H9 (cell line): ENCODE measurements around the gene CPEB2. TPM values are rescaled to one million over a fixed set of nuclear protein-coding genes. Genes with fewer than 3 reads are reported as not detected.

Experiments
- DNase-seq: peaks from one replicate; pipeline ENCODE4 v3.0.0-alpha.2; 2017
- H2AFZ ChIP-seq: one replicate; pipeline ENCODE4 v1.6.1; 2013; ENCODE audit warnings: mild to moderate bottlenecking, low read length, control low read depth, moderate library complexity
- H2AK5ac ChIP-seq: 2 replicates; pipeline ENCODE4 v1.6.1; 2013; ENCODE audit warnings: low read length, control low read depth, mixed read lengths; ENCODE audit not compliant: insufficient read length
- H2BK120ac ChIP-seq: one replicate; pipeline ENCODE4 v1.6.1; 2013; ENCODE audit warnings: low read depth, mild to moderate bottlenecking, low read length, control low read depth, inconsistent platforms; ENCODE audit not compliant: poor library complexity, severe bottlenecking
- H2BK12ac ChIP-seq: 2 replicates; pipeline ENCODE4 v1.6.1; 2013; ENCODE audit warnings: low read length, control low read depth, mixed read lengths, low read depth; ENCODE audit not compliant: insufficient read length
- H2BK15ac ChIP-seq: 2 replicates; pipeline ENCODE4 v1.6.1; 2013; ENCODE audit warnings: low read depth, low read length, control low read depth
- H2BK20ac ChIP-seq: one replicate; pipeline ENCODE4 v1.6.1; 2013; ENCODE audit warnings: low read depth, mild to moderate bottlenecking, low read length, control low read depth, inconsistent platforms; ENCODE audit not compliant: poor library complexity, severe bottlenecking
- H2BK5ac ChIP-seq: 2 replicates; pipeline ENCODE4 v1.6.1; 2013; ENCODE audit warnings: low read length, control low read depth, mixed read lengths; ENCODE audit not compliant: insufficient read length
- H3K14ac ChIP-seq: 2 replicates; pipeline ENCODE4 v1.6.1; 2013; ENCODE audit warnings: low read length, control low read depth; ENCODE audit not compliant: insufficient read depth
- H3K18ac ChIP-seq: 2 replicates; pipeline ENCODE4 v1.6.1; 2013; ENCODE audit warnings: low read depth, mild to moderate bottlenecking, mixed read lengths, low read length, control low read depth; ENCODE audit not compliant: insufficient read length
- H3K23ac ChIP-seq: 2 replicates; pipeline ENCODE4 v1.6.1; 2013; ENCODE audit warnings: low read length, control low read depth, mixed read lengths, low read depth; ENCODE audit not compliant: insufficient read length
- H3K23me2 ChIP-seq: 2 replicates; pipeline ENCODE4 v1.6.1; 2013; ENCODE audit warnings: low read depth, mild to moderate bottlenecking, mixed read lengths, low read length, control low read depth; ENCODE audit not compliant: insufficient read length, poor library complexity, severe bottlenecking
- H3K27ac ChIP-seq: 2 replicates; pipeline ENCODE4 v1.5.1; 2013; ENCODE audit warnings: low read length, control low read depth, mixed read lengths, low read depth; ENCODE audit not compliant: insufficient read length
- H3K27me3 ChIP-seq: 2 replicates; pipeline ENCODE4 v1.6.1; 2013; ENCODE audit warnings: low read length, control low read depth, inconsistent platforms; ENCODE audit not compliant: insufficient read depth
- H3K4ac ChIP-seq: 2 replicates; pipeline ENCODE4 v1.6.1; 2013; ENCODE audit warnings: low read depth, mild to moderate bottlenecking, control low read depth, inconsistent platforms, low read length, moderate library complexity
- H3K4me1 ChIP-seq: 2 replicates; pipeline ENCODE4 v1.6.1; 2013; ENCODE audit warnings: low read length, control low read depth, inconsistent platforms; ENCODE audit not compliant: insufficient read depth
- H3K4me2 ChIP-seq: 2 replicates; pipeline ENCODE4 v1.6.1; 2013; ENCODE audit warnings: low read length, control low read depth, mixed read lengths; ENCODE audit not compliant: insufficient read length, insufficient read depth
- H3K56ac ChIP-seq: 2 replicates; pipeline ENCODE4 v1.6.1; 2013; ENCODE audit warnings: low read depth, mild to moderate bottlenecking, mixed read lengths, low read length, control low read depth; ENCODE audit not compliant: insufficient read length
- H3K79me1 ChIP-seq: 2 replicates; pipeline ENCODE4 v1.6.1; 2013; ENCODE audit warnings: low read depth, mild to moderate bottlenecking, moderate library complexity, low read length, control low read depth, inconsistent platforms; ENCODE audit not compliant: insufficient read depth, poor library complexity, severe bottlenecking
- H3K79me2 ChIP-seq: 2 replicates; pipeline ENCODE4 v1.6.1; 2013; ENCODE audit warnings: low read length, control low read depth, inconsistent platforms; ENCODE audit not compliant: insufficient read depth
- H3K9ac ChIP-seq: 2 replicates; pipeline ENCODE4 v1.6.1; 2013; ENCODE audit warnings: low read length, control low read depth, mixed read lengths; ENCODE audit not compliant: insufficient read length; ENCODE audit errors: extremely low read depth
- H3K9me3 ChIP-seq: one replicate; pipeline ENCODE4 v1.6.1; 2013; ENCODE audit warnings: low read depth, low read length, inconsistent platforms; ENCODE audit not compliant: control insufficient read depth
- H3T11ph ChIP-seq: one replicate; pipeline ENCODE4 v1.6.1; 2013; ENCODE audit warnings: mild to moderate bottlenecking, low read length, control low read depth, inconsistent platforms
- H4K20me1 ChIP-seq: one replicate; pipeline ENCODE4 v1.6.1; 2013; ENCODE audit not compliant: control insufficient read depth, insufficient read length, insufficient read depth
- H4K5ac ChIP-seq: 2 replicates; pipeline ENCODE4 v1.6.1; 2013; ENCODE audit warnings: low read depth, mild to moderate bottlenecking, mixed read lengths, low read length, control low read depth; ENCODE audit not compliant: insufficient read length
- H4K8ac ChIP-seq: replicated peaks from 2 replicates; pipeline ENCODE4 v1.6.1; 2013; ENCODE audit warnings: low read length, control low read depth, mixed read lengths, low read depth; ENCODE audit not compliant: insufficient read length
- H4K91ac ChIP-seq: 2 replicates; pipeline ENCODE4 v1.6.1; 2013; ENCODE audit warnings: low read depth, mild to moderate bottlenecking, moderate library complexity, mixed read lengths, low read length, control low read depth; ENCODE audit not compliant: insufficient read length
- H3K27ac Mint-ChIP-seq, 3 experiments: 2 replicates in 2 of 3; 3 replicates in 1 of 3; pipeline ENCODE4 v1.8.0; 2020 to 2021; ENCODE audit warnings: mixed read lengths in 3 of 3, mild to moderate bottlenecking in 1 of 3, moderate library complexity in 1 of 3
- H3K27me3 Mint-ChIP-seq: 2 replicates; pipeline ENCODE4 v1.8.0; 2021; ENCODE audit warnings: low read depth, mild to moderate bottlenecking, moderate library complexity, mixed read lengths
- H3K36me3 Mint-ChIP-seq, 3 experiments: 2 replicates in 2 of 3; 3 replicates in 1 of 3; pipeline ENCODE4 v1.8.0; 2020 to 2021; ENCODE audit warnings: low read depth in 3 of 3, mixed read lengths in 3 of 3; ENCODE audit not compliant: insufficient read depth in 1 of 3
- H3K4me1 Mint-ChIP-seq, 2 experiments: 2 replicates each; pipeline ENCODE4 v1.8.0; 2020; ENCODE audit warnings: mixed read lengths in 2 of 2
- H3K4me3 Mint-ChIP-seq, 2 experiments: 2 replicates in 1 of 2; 3 replicates in 1 of 2; pipeline ENCODE4 v1.8.0; 2020 to 2021; ENCODE audit warnings: mild to moderate bottlenecking in 2 of 2, mixed read lengths in 2 of 2, moderate library complexity in 1 of 2
- H3K9me3 Mint-ChIP-seq, 2 experiments: 2 replicates in 1 of 2; 3 replicates in 1 of 2; pipeline ENCODE4 v1.8.0; 2020; ENCODE audit warnings: mild to moderate bottlenecking in 2 of 2, mixed read lengths in 2 of 2, moderate library complexity in 1 of 2
- CTCF ChIP-seq: fragments of 200-600 bp; sonication (generic); conservative IDR thresholded peaks from 3 replicates; pipeline ENCODE4 v1.8.0; 2021; ENCODE audit warnings: antibody characterized with exemption, mild to moderate bottlenecking
- WGBS: extraction: QIAGEN DNeasy Blood & Tissue Kit; methylation state at CpG from one replicate; pipeline ENCODE4 v1.1.7; 2013; ENCODE audit warnings: missing lambda C conversion rate, low lambda C conversion rate, mixed read lengths; ENCODE audit not compliant: insufficient read length; ENCODE audit errors: extremely low coverage; 5-methylcytosine and 5-hydroxymethylcytosine counted together
- total RNA-seq: library from RNA; stranded (reverse); gene quantifications from 2 replicates; pipeline ENCODE4 v1.2.1, GENCODE V29; 2021

CPEB2 gene
- total RNA-seq, 1 experiment from 2014 or later, result 1.8 TPM

GRCh38 chr4:15007201-15007600 is 4.9 kb downstream of the CPEB2 start:
- Histone ChIP-seq H2BK20ac (no peak overlapping the region), H3K4me2 (no peak overlapping the region), H3K23ac (no peak overlapping the region), H3K23me2 (peaks cover 9% of the 10 kb centered on the region), H2AK5ac (no peak overlapping the region), H2BK5ac (no peak overlapping the region), H3K14ac (no peak overlapping the region), H3K9ac (no peak overlapping the region), H3K27ac (no peak overlapping the region), H3K4ac (no peak overlapping the region), H4K91ac (no peak overlapping the region), H2BK12ac (no peak overlapping the region), H3K56ac (no peak overlapping the region), H3K79me2 (no peaks in the 10 kb centered on the region), H3K9me3 (no peaks in the 10 kb centered on the region), H3K4me1 (peaks cover 6% of the 10 kb centered on the region; the same call in 1 of the 2 replicates), H4K20me1 (no peaks in the 10 kb centered on the region), H3K18ac (no peak overlapping the region), H4K8ac (no peak overlapping the region), H3K27me3 (no peaks in the 10 kb centered on the region; the same call in 1 of the 2 replicates), H2BK120ac (no peak overlapping the region), H3K79me1 (no peaks in the 10 kb centered on the region), H2BK15ac (no peak overlapping the region), H4K5ac (no peak overlapping the region), H2AFZ (no peak overlapping the region), H3T11ph (no peak overlapping the region)
- WGBS, result no CpG with 5 or more reads among the region's 6 CpGs
- Mint-ChIP-seq H3K27me3 (peaks cover 19% of the 10 kb centered on the region), H3K36me3 (no peaks in the 10 kb centered on the region; a peak in 1 of 7 replicates), H3K9me3 (no peaks in the 10 kb centered on the region), H3K4me3 (peak overlapping the region in 1 of 2 experiments; percentile 68; a peak in 2 of 5 replicates), H3K4me1 (peaks cover 33 to 38% of the 10 kb centered on the region in 2 experiments), H3K27ac (peak overlapping the region in 1 of 3 experiments; percentile 85; a peak in 1 of 7 replicates)
- no peak for DNase-seq
- TF ChIP-seq CTCF, result no peak
